HG03565 (cell line): ENCODE measurements around the gene SCAI.
"Not testable (repeated sequence)": the region's sequence is repeated elsewhere in the genome, so short reads cannot be mapped to it uniquely, and the experiment has no call there.

ENCODE experiments used
- ATAC-seq: cut with Tn5 transposase; IDR thresholded peaks from one replicate; pipeline ENCODE4 v1.9.1; 2021; ENCODE audit warnings: mild to moderate bottlenecking, moderate library complexity; ENCODE audit not compliant: unreplicated experiment

Gene SCAI

GRCh38 chr9:125150349-125151245 is 7.3 kb upstream of the SCAI start:
- no peak for ATAC-seq

- no peak for ATAC-seq
Observed at GRCh38 chr9:125147401-125147951, 4.1 kb upstream of the SCAI start.

GRCh38 chr9:125146247-125146646 is 2.9 kb upstream of the SCAI start:
- no peak for ATAC-seq

GRCh38 chr9:125145425-125145824 is 2.1 kb upstream of the SCAI start:
- no peak for ATAC-seq

GRCh38 chr9:125142560-125143376 is 560 bp downstream of the SCAI start:
- ATAC-seq = peak; percentile 17

GRCh38 chr9:125141751-125142150 is 1.6 kb downstream of the SCAI start:
- no peak for ATAC-seq

GRCh38 chr9:125141251-125141650 is 2.1 kb downstream of the SCAI start:
- ATAC-seq = no peak

GRCh38 chr9:125140576-125140975 is 2.8 kb downstream of the SCAI start:
- ATAC-seq = no peak

- no peak for ATAC-seq
Observed at GRCh38 chr9:125137200-125137599, 6.1 kb downstream of the SCAI start.

GRCh38 chr9:125134976-125135375 is 8.4 kb downstream of the SCAI start:
- no peak for ATAC-seq

- ATAC-seq = no peak
Observed at GRCh38 chr9:125133403-125134329, 9.7 kb downstream of the SCAI start.

- no peak for ATAC-seq
Observed at GRCh38 chr9:125131778-125132177, 11.6 kb downstream of the SCAI start.

GRCh38 chr9:125126019-125126746 is 17.1 kb downstream of the SCAI start:
- ATAC-seq = peak; percentile 91

GRCh38 chr9:125125523-125125922 is 17.8 kb downstream of the SCAI start:
- ATAC-seq = no peak

- no peak for ATAC-seq
Observed at GRCh38 chr9:125121146-125121545, 22.2 kb downstream of the SCAI start.

GRCh38 chr9:125119643-125120286 is 23.6 kb downstream of the SCAI start:
- ATAC-seq = no peak

- not testable (repeated sequence) for ATAC-seq
Observed at GRCh38 chr9:125118696-125119095, 24.6 kb downstream of the SCAI start.

GRCh38 chr9:125114503-125114902 is 28.8 kb downstream of the SCAI start:
- ATAC-seq = not testable (repeated sequence)

- no peak for ATAC-seq
Observed at GRCh38 chr9:125110464-125110863, 32.9 kb downstream of the SCAI start.
